Esophagus muscularis mucosa (tissue), 4 donors: ENCODE data around the gene KRT73. TPM values are rescaled to one million over a fixed set of nuclear protein-coding genes. Genes with fewer than 3 reads are reported as not detected.

Experiments used
- DNase-seq: peaks from one replicate; pipeline ENCODE4 v3.0.0-alpha.2; 2017; ENCODE audit errors: extremely low spot score
- H3K27ac ChIP-seq, 4 donors: fragments of 200-600 bp; sonication (generic); replicated peaks in 1 of 4; 1 replicate in 3 of 4; 2 replicates in 1 of 4; pipeline ENCODE4 v1.5.1; 2016 to 2019; ENCODE audit warnings: mild to moderate bottlenecking in 1 of 4
- H3K27me3 ChIP-seq, 4 donors: fragments of 200-600 bp; sonication (generic); one replicate each; pipeline versions ENCODE4 v1.5.1 to v1.6.0; 2016 to 2019
- H3K36me3 ChIP-seq, 4 donors: fragments of 200-600 bp; sonication (generic); one replicate each; pipeline ENCODE4 v1.5.1; 2016 to 2019
- H3K4me1 ChIP-seq, 4 donors: fragments of 200-600 bp; sonication (generic); one replicate each; pipeline ENCODE4 v1.5.1; 2016 to 2019
- H3K4me3 ChIP-seq, 4 donors: fragments of 200-600 bp; sonication (generic); 1 replicate in 2 of 4; 2 replicates in 2 of 4; pipeline ENCODE4 v1.5.1; 2016 to 2019; ENCODE audit warnings: mild to moderate bottlenecking in 4 of 4, moderate library complexity in 1 of 4
- H3K9me3 ChIP-seq, 4 donors: fragments of 200-600 bp; sonication (generic); 1 replicate in 3 of 4; 2 replicates in 1 of 4; pipeline ENCODE4 v1.5.1; 2016 to 2019
- EP300 ChIP-seq: sonication (generic); formaldehyde crosslinking; IDR thresholded peaks from one replicate; pipeline ENCODE4 v1.6.1; 2017; ENCODE audit warnings: antibody characterized with exemption
- POLR2A ChIP-seq: fragments of 450-650 bp; IDR thresholded peaks from one replicate; pipeline ENCODE4 v1.6.1; 2017; ENCODE audit warnings: antibody characterized with exemption, moderate library complexity, mild to moderate bottlenecking, low read depth
- POLR2AphosphoS5 ChIP-seq, 2 donors: sonication (generic); formaldehyde crosslinking; IDR thresholded peaks; one replicate each; pipeline ENCODE4 v1.6.1; 2017; ENCODE audit warnings: antibody characterized with exemption in 2 of 2
- WGBS: methylation state at CpG from one replicate; pipeline ENCODE4 v1.1.5; 2018; 5-methylcytosine and 5-hydroxymethylcytosine counted together
- intact Hi-C: fragments of 100-400 bp; cut with DNase I; formaldehyde crosslinking; loops from one replicate; pipeline ENCODE4 v1.15.1; 2023
- total RNA-seq, 4 donors: library from RNA; depleted of rRNA; stranded (reverse); fragments of >200 nt; gene quantifications; one replicate each; pipeline versions ENCODE4 v1.1.0 to v1.2.1, GENCODE V29; 2016
- TF ChIP-seq, protein P1 (sequence below), 3 experiments: fragments of 200-600 bp in 2 of 3; fragments of 450-650 bp in 1 of 3; sonication (generic) in 2 of 3; IDR thresholded peaks; one replicate each; pipeline ENCODE4 v1.5.1; 2017 to 2019; ENCODE audit warnings: antibody characterized with exemption in 3 of 3, mild to moderate bottlenecking in 2 of 3, moderate library complexity in 1 of 3

KRT73 gene
- total RNA-seq, 4 donors from 2014 or later: not detected

DNA sequence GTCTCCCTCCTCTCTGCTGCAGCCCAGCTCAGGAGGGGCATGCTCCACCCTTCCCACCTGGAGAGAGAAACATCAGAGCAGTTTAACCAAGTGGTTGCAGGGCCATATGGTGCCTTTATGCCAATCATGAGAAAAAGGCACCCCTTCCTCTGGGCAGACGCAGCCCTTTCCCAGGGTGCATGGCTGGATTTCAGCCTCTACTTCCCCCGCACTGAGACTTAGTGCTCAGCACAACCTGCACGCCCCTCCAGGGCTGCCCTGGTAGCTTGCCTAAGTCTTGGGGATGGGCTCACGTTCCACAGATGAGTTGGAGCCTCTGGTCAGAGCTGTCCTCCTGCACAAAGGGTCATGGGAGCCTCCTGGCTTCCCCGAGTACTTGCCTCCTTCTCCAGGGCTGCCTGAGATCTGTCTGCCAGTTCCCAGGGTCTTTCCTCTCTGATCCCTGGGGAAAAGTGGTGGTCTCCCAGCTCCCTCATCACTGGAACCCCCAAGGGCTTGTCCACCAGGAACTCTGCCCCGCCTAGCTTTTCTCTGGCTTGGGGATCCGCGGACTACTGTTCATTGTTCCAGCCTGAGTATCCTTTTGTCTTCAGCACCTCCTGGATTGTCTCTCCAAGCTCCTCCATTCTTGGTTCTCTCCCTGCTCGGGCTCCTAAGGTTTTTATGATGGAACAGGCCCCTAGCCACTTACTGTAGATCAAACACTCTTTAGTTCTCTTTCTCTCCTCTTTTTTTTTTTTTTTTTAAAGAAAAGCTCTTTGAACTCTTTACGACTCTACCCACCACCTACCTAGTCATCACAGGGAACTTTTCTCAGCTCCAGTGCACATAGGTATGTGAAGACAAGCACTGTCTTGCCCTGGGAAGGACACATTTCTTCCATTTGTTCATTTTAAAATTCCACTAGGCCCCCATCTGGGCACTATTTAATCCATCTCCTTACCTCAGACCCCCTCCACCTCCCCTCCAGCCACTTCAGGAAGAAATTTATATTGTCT, 38.6 kb downstream of the KRT73 start:
- H3K36me3 ChIP-seq: no peaks in the 10 kb centered on the region
- TF ChIP-seq EP300: no peak
- TF ChIP-seq, protein P1, sequence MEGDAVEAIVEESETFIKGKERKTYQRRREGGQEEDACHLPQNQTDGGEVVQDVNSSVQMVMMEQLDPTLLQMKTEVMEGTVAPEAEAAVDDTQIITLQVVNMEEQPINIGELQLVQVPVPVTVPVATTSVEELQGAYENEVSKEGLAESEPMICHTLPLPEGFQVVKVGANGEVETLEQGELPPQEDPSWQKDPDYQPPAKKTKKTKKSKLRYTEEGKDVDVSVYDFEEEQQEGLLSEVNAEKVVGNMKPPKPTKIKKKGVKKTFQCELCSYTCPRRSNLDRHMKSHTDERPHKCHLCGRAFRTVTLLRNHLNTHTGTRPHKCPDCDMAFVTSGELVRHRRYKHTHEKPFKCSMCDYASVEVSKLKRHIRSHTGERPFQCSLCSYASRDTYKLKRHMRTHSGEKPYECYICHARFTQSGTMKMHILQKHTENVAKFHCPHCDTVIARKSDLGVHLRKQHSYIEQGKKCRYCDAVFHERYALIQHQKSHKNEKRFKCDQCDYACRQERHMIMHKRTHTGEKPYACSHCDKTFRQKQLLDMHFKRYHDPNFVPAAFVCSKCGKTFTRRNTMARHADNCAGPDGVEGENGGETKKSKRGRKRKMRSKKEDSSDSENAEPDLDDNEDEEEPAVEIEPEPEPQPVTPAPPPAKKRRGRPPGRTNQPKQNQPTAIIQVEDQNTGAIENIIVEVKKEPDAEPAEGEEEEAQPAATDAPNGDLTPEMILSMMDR (IDR thresholded peaks at IDR 0.05): no peak
- TF ChIP-seq POLR2A: no peak
- peaks cover 0 to 7% (median 0%) of the 10 kb centered on the region in 4 donors for H3K27me3 ChIP-seq
- 86% methylated on average over 9 of the region's 10 CpGs for WGBS
- no peak for DNase-seq
- no peaks in the 10 kb centered on the region for H3K4me1 ChIP-seq
- no peak overlapping the region for H3K4me3 ChIP-seq
- no peak overlapping the region for H3K27ac ChIP-seq
- intact Hi-C loops: loop anchor here (10.0 kb wide), 2 partner anchors 205 to 425 kb away; no protein-coding TSS in a partner anchor
- H3K9me3 ChIP-seq: no peaks in the 10 kb centered on the region

DNA sequence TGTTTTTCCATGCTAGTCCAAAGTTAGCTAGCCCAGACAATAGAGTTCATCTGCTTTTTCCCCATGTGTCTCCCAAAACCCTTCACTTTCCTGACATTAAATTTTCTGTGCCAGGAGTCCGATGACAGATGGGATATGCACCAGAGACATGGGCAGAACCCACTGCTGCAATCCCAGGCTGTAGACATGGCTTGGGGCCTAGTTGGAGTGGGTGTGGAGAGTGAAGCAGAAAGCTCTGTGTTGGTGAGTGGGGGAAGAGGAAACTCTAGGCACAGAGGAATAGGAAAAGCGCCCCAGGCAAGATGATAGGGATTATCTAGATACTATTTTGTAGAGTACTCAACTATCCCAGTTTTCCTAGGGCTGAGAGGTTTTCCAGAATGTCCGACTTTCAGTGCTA, 39.9 kb downstream of the KRT73 start:
- peaks cover 0 to 12% (median 0%) of the 10 kb centered on the region in 4 donors for H3K27me3 ChIP-seq
- H3K36me3 ChIP-seq: no peaks in the 10 kb centered on the region
- intact Hi-C loops: loop anchor here (10.0 kb wide), 1 partner anchor 204 kb away; no protein-coding TSS in a partner anchor
- TF ChIP-seq, protein P1 (IDR thresholded peaks at IDR 0.05): no peak
- TF ChIP-seq EP300 (no peak), POLR2A (no peak), POLR2AphosphoS5 (IDR thresholded peaks at IDR 0.05) (no peak)
- 94% methylated on average over 3 of the region's 3 CpGs for WGBS
- H3K4me3 ChIP-seq: no peak overlapping the region
- DNase-seq: no peak
- H3K4me1 ChIP-seq: no peaks in the 10 kb centered on the region
- H3K27ac ChIP-seq: no peak overlapping the region
- no peaks in the 10 kb centered on the region for H3K9me3 ChIP-seq

DNA sequence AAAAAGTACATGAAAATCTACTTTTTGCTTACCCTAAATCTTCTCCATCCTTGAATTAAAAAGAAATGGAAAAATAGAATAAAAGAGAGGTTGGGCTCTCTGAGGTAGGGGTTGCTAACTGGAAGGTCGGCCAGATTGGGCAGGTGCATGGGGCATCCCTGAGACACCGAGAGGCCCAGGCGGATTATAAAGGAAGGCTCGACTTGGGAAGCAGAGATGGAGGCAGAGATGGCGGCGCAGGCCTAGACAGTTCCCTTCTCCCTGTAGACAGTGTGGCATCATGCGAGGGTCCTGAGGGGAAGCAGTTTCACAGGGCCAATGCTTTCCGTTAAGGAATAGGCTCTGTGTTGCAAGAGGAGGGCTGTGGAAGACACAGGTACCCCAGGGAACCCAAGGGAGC, 41.0 kb downstream of the KRT73 start:
- H3K9me3 ChIP-seq: no peaks in the 10 kb centered on the region
- peaks cover 0 to 16% (median 0%) of the 10 kb centered on the region in 4 donors for H3K27me3 ChIP-seq
- no peaks in the 10 kb centered on the region for H3K4me1 ChIP-seq
- intact Hi-C loops: loop anchor here (10.0 kb wide), 1 partner anchor 203 kb away; no protein-coding TSS in a partner anchor
- no peak overlapping the region for H3K27ac ChIP-seq
- DNase-seq: no peak
- no peak overlapping the region for H3K4me3 ChIP-seq
- TF ChIP-seq POLR2AphosphoS5 (IDR thresholded peaks at IDR 0.05) (no peak), POLR2A (no peak), EP300 (no peak)
- TF ChIP-seq, protein P1 (IDR thresholded peaks at IDR 0.05): no peak
- H3K36me3 ChIP-seq: no peaks in the 10 kb centered on the region
- 95% methylated on average over 8 of the region's 8 CpGs for WGBS

DNA sequence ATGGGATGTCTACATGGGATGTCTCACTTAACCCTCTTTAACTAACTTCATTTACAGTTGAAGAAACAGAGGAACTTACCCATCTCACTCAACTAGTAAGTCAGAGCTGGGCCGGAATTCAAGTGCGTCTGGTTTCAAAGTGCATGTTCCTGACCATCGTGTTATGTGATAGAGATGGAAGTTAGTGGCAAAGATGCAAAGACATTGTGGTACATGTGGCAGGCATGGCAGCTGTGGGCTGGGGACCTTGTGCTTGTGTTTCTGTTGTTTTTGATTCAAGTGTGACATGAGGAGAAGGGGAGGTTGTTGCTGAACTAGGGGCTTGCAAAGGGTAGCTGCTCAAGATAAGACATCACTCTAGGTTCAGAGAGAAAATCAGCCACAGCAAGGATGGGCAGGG, 42.4 kb downstream of the KRT73 start:
- H3K36me3 ChIP-seq: no peaks in the 10 kb centered on the region
- H3K27me3 ChIP-seq: peaks cover 0 to 28% (median 0%) of the 10 kb centered on the region in 4 donors
- intact Hi-C loops: loop anchor here (10.0 kb wide), 1 partner anchor 201 kb away; no protein-coding TSS in a partner anchor
- H3K4me1 ChIP-seq: no peaks in the 10 kb centered on the region
- no peaks in the 10 kb centered on the region for H3K9me3 ChIP-seq
- TF ChIP-seq EP300: no peak
- TF ChIP-seq, protein P1 (IDR thresholded peaks at IDR 0.05): no peak
- DNase-seq: no peak
- H3K27ac ChIP-seq: no peak overlapping the region
- WGBS: 97% methylated on average over 3 of the region's 3 CpGs
- H3K4me3 ChIP-seq: no peak overlapping the region
